K562 (cell line): ENCODE measurements around the gene POLR1H. TPM values are rescaled to one million over a fixed set of nuclear protein-coding genes. Genes with fewer than 3 reads are reported as not detected.

Experiments used
- ATAC-seq: fragments of 200-7000 bp; cut with Tn5 transposase; 3 replicates; pipeline ENCODE4 v1.9.1; 2020; ENCODE audit warnings: moderate library complexity
- BruUV-seq: library from RNA; stranded (reverse); fragments of 400-500 nt; replicated peaks from 2 replicates; lab custom pipeline; 2021; lab: Mats Ljungman, UMichigan
- CTCF ChIA-PET: fragments of 300-600 bp; formaldehyde crosslinking; extraction: SDS; loops from one replicate; lab custom pipeline; 2021; ENCODE audit warnings: low intra/inter-chr PET ratio; lab: Yijun Ruan, JAX
- POLR2A ChIA-PET: fragments of 300-600, 350-650 bp; sonication (Branson Sonifier 250); formaldehyde crosslinking; extraction: SDS; loops from one replicate; lab custom pipeline; 2021; ENCODE audit warnings: antibody characterized with exemption, inconsistent platforms; lab: Yijun Ruan, JAX
- DNase-seq, 4 experiments: peaks; one replicate each; pipeline versions ENCODE4 v3.0.0 to v3.0.0-alpha.2; 2011 to 2018; ENCODE audit warnings: low spot score in 3 of 4, mixed read lengths in 3 of 4; ENCODE audit errors: extremely low read depth in 1 of 4
- FAIRE-seq: peaks from 2 replicates; lab custom pipeline; 2011; peaks lifted over from hg19 to GRCh38; lab: Jason Lieb, UNC
- H2AFZ ChIP-seq: 2 replicates; pipeline ENCODE4 v1.6.0; 2011; ENCODE audit warnings: low read depth, low read length, control low read depth, inconsistent platforms
- H3K27ac ChIP-seq: fragments of 200-600 bp; 3 replicates; pipeline ENCODE4 v1.8.0; 2011; ENCODE audit warnings: low read depth, mild to moderate bottlenecking, control low read depth, inconsistent platforms, low read length, moderate library complexity, mixed read lengths; ENCODE audit errors: extremely low read depth
- H3K27me3 ChIP-seq, 2 experiments: fragments of 300-600 bp in 1 of 2; 2 replicates in 1 of 2; 3 replicates in 1 of 2; pipeline versions ENCODE4 v1.6.0 to v1.8.0; 2011; ENCODE audit warnings: inconsistent platforms in 2 of 2, low read length in 2 of 2, mild to moderate bottlenecking in 1 of 2, mixed read lengths in 1 of 2, moderate library complexity in 1 of 2; ENCODE audit not compliant: control insufficient read depth in 2 of 2, insufficient read depth in 2 of 2
- H3K36me3 ChIP-seq: fragments of 300-600 bp; 3 replicates; pipeline ENCODE4 v1.8.0; 2011; ENCODE audit warnings: mild to moderate bottlenecking, low read length, inconsistent platforms; ENCODE audit not compliant: control insufficient read depth, insufficient read depth
- H3K4me1 ChIP-seq, 2 experiments: fragments of 200-600 bp in 1 of 2; replicated peaks in 1 of 2; 2 replicates in 1 of 2; 3 replicates in 1 of 2; pipeline versions ENCODE4 v1.5.1 to v1.8.0; 2011; ENCODE audit warnings: inconsistent platforms in 2 of 2, low read length in 2 of 2, mild to moderate bottlenecking in 1 of 2, mixed read lengths in 1 of 2, moderate library complexity in 1 of 2; ENCODE audit not compliant: control insufficient read depth in 2 of 2, insufficient read depth in 2 of 2
- H3K4me2 ChIP-seq: 2 replicates; pipeline ENCODE4 v1.6.1; 2011; ENCODE audit warnings: low read length, control low read depth, inconsistent platforms, mixed read lengths; ENCODE audit not compliant: insufficient read depth
- H3K4me3 ChIP-seq: fragments of 200-600 bp; sonication (generic), shearing (Covaris generic); 2 replicates; pipeline ENCODE4 v1.5.1; 2016; ENCODE audit warnings: control low read depth, inconsistent platforms
- H3K79me2 ChIP-seq: fragments of 200-600 bp; 3 replicates; pipeline ENCODE4 v1.8.0; 2011; ENCODE audit warnings: low read length, inconsistent platforms; ENCODE audit not compliant: control insufficient read depth, insufficient read depth
- H3K9ac ChIP-seq, 2 experiments: 2 replicates each; pipeline versions ENCODE4 v1.6.0 to v1.6.1; 2011; ENCODE audit warnings: low read depth in 2 of 2, low read length in 2 of 2, control low read depth in 1 of 2, inconsistent platforms in 1 of 2, mild to moderate bottlenecking in 1 of 2, mixed read lengths in 1 of 2; ENCODE audit not compliant: insufficient read depth in 1 of 2
- H3K9me1 ChIP-seq: one replicate; pipeline ENCODE4 v1.6.0; 2011; ENCODE audit warnings: inconsistent platforms, mild to moderate bottlenecking, low read length, moderate library complexity; ENCODE audit not compliant: control insufficient read depth, insufficient read depth
- H3K9me3 ChIP-seq: replicated peaks from 2 replicates; pipeline ENCODE4 v1.5.1; 2011; ENCODE audit warnings: low read depth, low read length, inconsistent platforms; ENCODE audit not compliant: control insufficient read depth, insufficient read depth
- H4K20me1 ChIP-seq: replicated peaks from 2 replicates; pipeline ENCODE4 v1.6.1; 2011; ENCODE audit warnings: low read length, inconsistent platforms, mixed read lengths; ENCODE audit not compliant: control insufficient read depth, insufficient read depth
- CBX1 ChIP-seq: sonication (generic); IDR thresholded peaks from 2 replicates; pipeline ENCODE4 v1.6.1; 2016; ENCODE audit warnings: antibody characterized with exemption, low read depth, mild to moderate bottlenecking
- DLX4 ChIP-seq: fragments of 250-450 bp; sonication (Bioruptor Pico); IDR thresholded peaks from 2 replicates; pipeline ENCODE4 v1.6.1; 2021; ENCODE audit warnings: mild to moderate bottlenecking
- ELF4 ChIP-seq: fragments of 450-650 bp; formaldehyde crosslinking; IDR thresholded peaks from 2 replicates; pipeline ENCODE4 v1.4.0; 2022; ENCODE audit warnings: missing genetic modification characterization
- TAF7 ChIP-seq: fragments of 450-650 bp; IDR thresholded peaks from 2 replicates; pipeline ENCODE4 v1.6.1; 2016; ENCODE audit warnings: missing genetic modification characterization, missing compliant biosample characterization
- XRCC3 ChIP-seq: fragments of 450-650 bp; IDR thresholded peaks from 2 replicates; pipeline ENCODE4 v1.6.1; 2017; ENCODE audit warnings: mild to moderate bottlenecking, moderate library complexity
- YBX1 ChIP-seq: fragments of 450-650 bp; IDR thresholded peaks from 2 replicates; pipeline ENCODE4 v1.7.1; 2016; ENCODE audit warnings: mild to moderate bottlenecking
- ZNF217 ChIP-seq: sonication (generic); formaldehyde crosslinking; IDR thresholded peaks from 2 replicates; pipeline ENCODE4 v1.8.0; 2022; ENCODE audit warnings: mild to moderate bottlenecking, missing genetic modification reagents
- ZNF444 ChIP-seq: fragments of 250-450 bp; sonication (Bioruptor Pico); IDR thresholded peaks from 2 replicates; pipeline ENCODE4 v1.4.0; 2020; ENCODE audit warnings: mild to moderate bottlenecking, moderate library complexity
- ZNF830 ChIP-seq: fragments of 250-450 bp; sonication (Bioruptor Pico); IDR thresholded peaks from 2 replicates; pipeline ENCODE4 v1.5.0; 2021; ENCODE audit warnings: mild to moderate bottlenecking
- WGBS: fragments of 100-300 bp; shearing (Covaris generic); methylation state at CpG from one replicate; pipeline ENCODE4 v1.1.6; 2016; ENCODE audit warnings: low coverage, mixed read lengths; ENCODE audit not compliant: insufficient coverage; ENCODE audit errors: missing lambda C conversion rate; 5-methylcytosine and 5-hydroxymethylcytosine counted together
- in situ Hi-C: fragments of 300-500 bp; cut with MboI; formaldehyde crosslinking; loops from 4 replicates; pipeline ENCODE4 v1.15.0; 2018; ENCODE audit warnings: inconsistent platforms, mixed read lengths
- intact Hi-C: fragments of 100-400 bp; cut with micrococcal nuclease; formaldehyde crosslinking; loops from 2 replicates; pipeline ENCODE4 v1.14.2; 2022
- polyA plus RNA-seq, 8 experiments: library from polyadenylated mRNA; depleted of rRNA in 4 of 8; stranded (reverse) in 5 of 8; unstranded in 3 of 8; fragments of >200 nt; fragmentation: Nextera tagmentation in 2 of 8; fragmentation: Illumina TruSeq in 1 of 8; extraction: Ambion mirVana in 2 of 8; extraction: Trizol in 1 of 8; gene quantifications; 2 replicates each; pipeline versions ENCODE4 v1.2.1 to v1.2.3, GENCODE V29; 2011 to 2014; ENCODE audit warnings: inconsistent platforms in 1 of 8, missing spikeins in 1 of 8
- total RNA-seq, 7 experiments: library from RNA; depleted of rRNA in 6 of 7; stranded (reverse); fragments of >200 nt in 6 of 7; fragmentation: Illumina TruSeq in 2 of 7; extraction: Trizol in 2 of 7; gene quantifications; 2 replicates each; pipeline versions ENCODE4 v1.2.1 to v1.2.3, GENCODE V29; 2011 to 2021; ENCODE audit warnings: low replicate concordance in 1 of 7
- TF ChIP-seq, protein P1 (sequence below): fragments of 200-800 bp; sonication (Bioruptor generic); IDR thresholded peaks from 2 replicates; pipeline ENCODE4 v1.6.1; 2016; ENCODE audit warnings: missing genetic modification characterization, missing compliant biosample characterization
- TF ChIP-seq, protein P2 (sequence below): fragments of 250-450 bp; sonication (Bioruptor Pico); IDR thresholded peaks from 2 replicates; pipeline ENCODE4 v1.9.0; 2021; ENCODE audit warnings: mild to moderate bottlenecking

The POLR1H gene
- total and polyA plus RNA-seq, 9 of the 15 experiments (the other 6 are each of a cell fraction or from before 2014, with no cell fraction given) = 92.2 to 333 (median 143) TPM

GRCh38 chr6:30043744-30044143 is 17.3 kb upstream of the POLR1H start:
- H3K4me3 ChIP-seq = no peak overlapping the region
- DNase-seq (no peak), FAIRE-seq (no peak), ATAC-seq (no peak)
- no peaks in the 10 kb centered on the region for H4K20me1 ChIP-seq
- POLR2A ChIA-PET = no interaction called here
- H3K4me1 ChIP-seq = peaks cover 0 to 6% of the 10 kb centered on the region in 2 experiments; a peak in 1 of 5 replicates
- no peaks in the 10 kb centered on the region for H3K9me3 ChIP-seq
- no peaks in the 10 kb centered on the region; the same call in 2 of the 3 replicates for H3K36me3 ChIP-seq
- in situ Hi-C loops = no loop called here
- intact Hi-C loops = no loop called here
- no peak overlapping the region for H3K9ac ChIP-seq
- no peaks in the 10 kb centered on the region for H3K9me1 ChIP-seq
- H2AFZ ChIP-seq = no peak overlapping the region
- no TSS peak for BruUV-seq
- H3K27ac ChIP-seq = no peak overlapping the region
- CTCF ChIA-PET = no interaction called here
- H3K79me2 ChIP-seq = no peaks in the 10 kb centered on the region
- no peak overlapping the region for H3K4me2 ChIP-seq
- no peaks in the 10 kb centered on the region for H3K27me3 ChIP-seq
- WGBS = 88% methylated on average over 2 of the region's 2 CpGs
- TF ChIP-seq, protein P1, sequence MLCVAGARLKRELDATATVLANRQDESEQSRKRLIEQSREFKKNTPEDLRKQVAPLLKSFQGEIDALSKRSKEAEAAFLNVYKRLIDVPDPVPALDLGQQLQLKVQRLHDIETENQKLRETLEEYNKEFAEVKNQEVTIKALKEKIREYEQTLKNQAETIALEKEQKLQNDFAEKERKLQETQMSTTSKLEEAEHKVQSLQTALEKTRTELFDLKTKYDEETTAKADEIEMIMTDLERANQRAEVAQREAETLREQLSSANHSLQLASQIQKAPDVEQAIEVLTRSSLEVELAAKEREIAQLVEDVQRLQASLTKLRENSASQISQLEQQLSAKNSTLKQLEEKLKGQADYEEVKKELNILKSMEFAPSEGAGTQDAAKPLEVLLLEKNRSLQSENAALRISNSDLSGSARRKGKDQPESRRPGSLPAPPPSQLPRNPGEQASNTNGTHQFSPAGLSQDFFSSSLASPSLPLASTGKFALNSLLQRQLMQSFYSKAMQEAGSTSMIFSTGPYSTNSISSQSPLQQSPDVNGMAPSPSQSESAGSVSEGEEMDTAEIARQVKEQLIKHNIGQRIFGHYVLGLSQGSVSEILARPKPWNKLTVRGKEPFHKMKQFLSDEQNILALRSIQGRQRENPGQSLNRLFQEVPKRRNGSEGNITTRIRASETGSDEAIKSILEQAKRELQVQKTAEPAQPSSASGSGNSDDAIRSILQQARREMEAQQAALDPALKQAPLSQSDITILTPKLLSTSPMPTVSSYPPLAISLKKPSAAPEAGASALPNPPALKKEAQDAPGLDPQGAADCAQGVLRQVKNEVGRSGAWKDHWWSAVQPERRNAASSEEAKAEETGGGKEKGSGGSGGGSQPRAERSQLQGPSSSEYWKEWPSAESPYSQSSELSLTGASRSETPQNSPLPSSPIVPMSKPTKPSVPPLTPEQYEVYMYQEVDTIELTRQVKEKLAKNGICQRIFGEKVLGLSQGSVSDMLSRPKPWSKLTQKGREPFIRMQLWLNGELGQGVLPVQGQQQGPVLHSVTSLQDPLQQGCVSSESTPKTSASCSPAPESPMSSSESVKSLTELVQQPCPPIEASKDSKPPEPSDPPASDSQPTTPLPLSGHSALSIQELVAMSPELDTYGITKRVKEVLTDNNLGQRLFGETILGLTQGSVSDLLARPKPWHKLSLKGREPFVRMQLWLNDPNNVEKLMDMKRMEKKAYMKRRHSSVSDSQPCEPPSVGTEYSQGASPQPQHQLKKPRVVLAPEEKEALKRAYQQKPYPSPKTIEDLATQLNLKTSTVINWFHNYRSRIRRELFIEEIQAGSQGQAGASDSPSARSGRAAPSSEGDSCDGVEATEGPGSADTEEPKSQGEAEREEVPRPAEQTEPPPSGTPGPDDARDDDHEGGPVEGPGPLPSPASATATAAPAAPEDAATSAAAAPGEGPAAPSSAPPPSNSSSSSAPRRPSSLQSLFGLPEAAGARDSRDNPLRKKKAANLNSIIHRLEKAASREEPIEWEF = no peak
- TF ChIP-seq XRCC3 (no peak), ZNF444 (no peak), ZNF830 (CRISPR knock-in tag) (no peak), CBX1 (no peak), ELF4 (CRISPR knock-in tag) (no peak), DLX4 (CRISPR knock-in tag) (no peak), YBX1 (no peak), ZNF217 (CRISPR knock-in tag) (no peak), TAF7 (tag) (no peak)
- TF ChIP-seq, protein P2, sequence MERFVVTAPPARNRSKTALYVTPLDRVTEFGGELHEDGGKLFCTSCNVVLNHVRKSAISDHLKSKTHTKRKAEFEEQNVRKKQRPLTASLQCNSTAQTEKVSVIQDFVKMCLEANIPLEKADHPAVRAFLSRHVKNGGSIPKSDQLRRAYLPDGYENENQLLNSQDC (CRISPR knock-in tag) = no peak
